ENCODE results near the gene FMO2.

FMO2 gene

DNA sequence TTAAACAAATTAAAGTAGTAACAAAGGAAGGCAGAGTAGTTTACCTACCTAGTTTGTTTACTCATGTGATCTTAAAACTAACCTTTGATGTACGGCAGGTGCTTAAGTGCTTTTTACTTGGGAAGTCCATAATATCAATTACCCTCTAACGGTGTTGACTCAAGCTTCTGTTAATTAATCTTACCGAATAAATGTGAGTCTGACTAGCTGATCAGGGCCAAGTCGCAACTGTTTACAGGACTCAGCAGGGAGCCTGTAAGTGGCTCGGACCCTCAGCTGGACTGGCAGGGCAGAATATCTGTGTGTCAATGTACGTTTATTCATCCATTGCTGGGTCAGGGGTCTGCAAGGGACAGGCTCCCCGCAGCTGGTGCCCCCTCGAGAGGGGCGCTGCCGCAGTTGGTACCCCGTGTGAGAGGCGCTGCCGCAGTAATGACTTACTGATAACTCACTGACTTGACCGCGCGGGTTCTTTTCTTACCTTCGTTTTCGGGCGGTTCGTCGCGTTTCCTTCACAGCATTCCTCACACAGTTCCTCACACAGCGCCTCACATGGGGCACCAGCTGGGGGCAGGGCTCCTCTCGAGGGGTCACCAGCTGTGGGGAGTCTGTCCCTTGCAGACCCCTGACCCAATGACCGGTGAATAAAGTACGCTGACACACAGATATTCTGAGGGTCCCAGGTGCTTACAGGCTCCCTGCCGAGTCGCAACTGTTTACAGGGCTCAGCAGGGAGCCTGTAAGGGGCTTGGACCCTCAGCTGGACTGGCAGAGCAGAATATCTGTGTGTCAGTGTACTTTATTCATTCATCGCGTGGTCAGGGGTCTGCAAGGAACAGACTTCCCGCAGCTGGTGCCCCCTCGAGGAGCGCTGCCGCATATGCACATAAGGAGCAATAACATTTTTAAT lies 66.2 kb downstream of the FMO2 start:
- TF ChIP-seq ZNF274 (IDR thresholded peaks at IDR 0.05; ENCODE audit: low read depth, low read length), result no peak
- H3K4me3 ChIP-seq (ENCODE audit: low read length), result peak overlapping the region; percentile 49; the same call in 1 of the 2 replicates

DNA sequence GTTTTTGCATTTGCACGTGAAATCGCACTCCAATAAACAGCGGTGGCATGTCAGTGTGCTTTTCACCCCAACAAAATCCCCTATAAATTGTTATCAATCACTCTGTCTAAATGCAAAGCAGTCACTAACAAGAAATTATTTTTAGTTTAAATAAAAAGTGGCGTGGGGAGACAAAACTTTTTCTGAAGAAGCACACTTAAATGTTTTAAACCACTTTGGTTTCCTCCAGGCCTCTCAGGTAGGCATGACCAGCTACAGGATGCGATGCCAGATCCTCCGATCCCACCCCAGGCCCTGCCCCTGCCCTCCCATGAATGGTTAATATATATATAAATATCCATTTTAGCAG lies 66.8 kb downstream of the FMO2 start:
- no peak for TF ChIP-seq ZNF274 (IDR thresholded peaks at IDR 0.05; ENCODE audit: low read depth, low read length)
- no peak overlapping the region; the same call in 1 of the 2 replicates for H3K4me3 ChIP-seq (ENCODE audit: low read length)

- no peak for TF ChIP-seq ZNF274 (IDR thresholded peaks at IDR 0.05; ENCODE audit: low read depth, low read length)
- no peak overlapping the region for H3K4me3 ChIP-seq (ENCODE audit: low read length)
Observed at GRCh38 chr1:171252482-171252881, 67.4 kb downstream of the FMO2 start.

DNA sequence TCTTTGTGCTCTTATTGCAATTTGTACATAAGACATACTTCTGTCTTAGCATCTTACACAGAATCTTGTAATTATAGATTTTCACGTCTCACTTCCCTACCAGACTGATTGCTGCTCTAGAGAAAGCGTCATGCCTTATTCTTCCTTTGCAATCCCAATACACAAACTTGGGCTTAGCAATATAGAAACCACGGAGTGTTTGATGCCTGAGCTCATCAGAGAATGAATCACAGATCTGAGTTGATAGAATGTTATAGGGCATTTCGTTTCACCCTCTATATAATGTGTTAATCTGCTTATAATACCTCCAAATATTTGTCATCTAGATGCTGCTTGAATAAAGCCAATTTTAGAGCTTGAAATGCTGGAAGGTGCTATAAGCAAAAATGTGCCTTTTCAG lies 69.8 kb downstream of the FMO2 start:
- no peak for TF ChIP-seq ZNF274 (IDR thresholded peaks at IDR 0.05; ENCODE audit: low read depth, low read length)
- no peak overlapping the region for H3K4me3 ChIP-seq (ENCODE audit: low read length)

GRCh38 chr1:171256940-171257606 lies 72.0 kb downstream of the FMO2 start:
- TF ChIP-seq ZNF274 (IDR thresholded peaks at IDR 0.05; ENCODE audit: low read depth, low read length), result no peak
- H3K4me3 ChIP-seq (ENCODE audit: low read length), result no peak overlapping the region

DNA sequence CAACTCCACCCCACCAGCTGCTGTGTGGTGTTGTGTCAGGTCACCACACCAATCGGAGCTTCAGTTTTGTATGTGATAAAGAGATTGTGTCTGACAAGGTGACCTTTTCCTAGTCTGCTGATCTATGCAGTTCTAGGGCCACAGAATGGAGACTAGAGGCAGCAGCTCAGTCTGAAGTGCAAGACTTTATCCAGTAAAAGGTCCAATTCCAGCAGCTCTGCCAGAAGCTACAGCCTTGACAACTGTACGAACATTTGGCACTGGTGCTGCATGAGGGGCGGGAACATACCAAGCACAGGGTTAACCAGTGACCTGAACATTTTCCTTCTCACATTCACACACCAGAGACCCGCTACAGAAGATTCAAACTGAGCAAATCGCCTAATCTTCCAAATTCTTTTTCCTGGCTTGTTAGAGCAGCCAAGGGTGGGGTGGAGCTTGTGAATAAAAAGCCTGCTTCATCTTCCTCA lies 72.5 kb downstream of the FMO2 start:
- TF ChIP-seq ZNF274 (IDR thresholded peaks at IDR 0.05; ENCODE audit: low read depth, low read length), result no peak
- H3K4me3 ChIP-seq (ENCODE audit: low read length), result no peak overlapping the region

DNA sequence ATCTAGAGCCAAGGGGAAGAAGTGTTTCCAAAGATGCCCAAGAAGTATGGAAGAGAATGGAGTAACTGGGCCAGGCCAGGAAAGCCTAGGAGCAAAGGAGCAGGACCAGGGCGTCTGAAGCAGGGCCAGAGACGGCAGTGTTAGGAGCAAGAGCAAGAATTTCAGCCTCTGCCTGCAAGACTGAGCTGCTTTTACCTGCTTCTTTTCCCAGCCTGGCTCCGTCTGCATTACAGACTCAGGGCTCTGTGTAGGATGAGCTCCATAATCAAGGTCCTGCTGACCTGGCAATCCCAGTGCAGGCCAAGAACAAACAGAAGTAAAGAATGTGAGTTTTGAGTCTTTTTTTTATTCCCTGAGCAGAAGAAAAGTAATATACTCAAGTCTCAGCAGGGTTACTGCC lies 73.3 kb downstream of the FMO2 start:
- no peak for TF ChIP-seq ZNF274 (IDR thresholded peaks at IDR 0.05; ENCODE audit: low read depth, low read length)
- H3K4me3 ChIP-seq (ENCODE audit: low read length), result no peak overlapping the region

DNA sequence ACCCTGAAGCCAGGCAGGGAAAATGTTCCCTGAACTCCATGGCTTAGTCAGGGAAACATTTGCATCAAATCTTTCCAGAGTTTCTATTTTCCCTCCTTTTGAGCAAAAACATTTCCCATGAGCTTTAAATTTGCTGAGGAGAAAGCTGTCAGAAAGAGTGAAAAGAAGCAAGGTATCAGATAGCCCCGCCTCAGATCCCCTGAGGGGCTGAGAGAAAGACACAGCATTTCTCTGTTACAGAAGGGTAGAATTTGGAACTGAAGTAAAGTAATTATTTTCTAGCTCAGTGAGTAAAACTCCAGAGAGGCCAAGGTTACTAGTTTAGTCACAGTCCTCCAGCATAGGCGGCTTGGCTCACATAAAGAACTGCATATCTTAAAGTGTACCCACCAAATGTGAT lies 73.8 kb downstream of the FMO2 start:
- TF ChIP-seq ZNF274 (IDR thresholded peaks at IDR 0.05; ENCODE audit: low read depth, low read length), result no peak
- H3K4me3 ChIP-seq (ENCODE audit: low read length), result no peak overlapping the region
